GM18907 (cell line): Measurements from ENCODE around the gene DGKI.

Experiments used
- ATAC-seq: cut with Tn5 transposase; IDR thresholded peaks from one replicate; pipeline ENCODE4 v1.9.1; 2021; ENCODE audit warnings: mild to moderate bottlenecking, moderate library complexity; ENCODE audit not compliant: unreplicated experiment

DGKI gene

DNA sequence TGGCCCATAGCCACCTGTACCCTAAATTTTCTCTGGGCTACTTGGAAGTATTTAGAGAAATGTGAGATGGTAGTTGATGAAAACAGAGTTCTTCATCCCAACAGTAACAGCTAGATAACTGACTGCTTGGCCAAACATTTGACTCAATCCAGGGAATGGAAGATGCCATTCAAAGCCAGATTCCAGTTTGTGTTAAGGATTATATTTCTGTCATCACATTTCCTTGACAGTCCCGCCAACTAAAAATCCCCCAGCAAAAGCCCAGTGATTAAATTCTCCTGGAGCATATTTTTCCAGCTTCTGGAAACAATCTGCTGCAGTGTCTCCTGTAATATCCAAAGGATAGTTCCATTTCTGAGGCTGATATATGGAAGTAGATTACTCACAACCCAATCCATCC is 457.9 kb downstream of the DGKI start:
- ATAC-seq: no peak

DNA sequence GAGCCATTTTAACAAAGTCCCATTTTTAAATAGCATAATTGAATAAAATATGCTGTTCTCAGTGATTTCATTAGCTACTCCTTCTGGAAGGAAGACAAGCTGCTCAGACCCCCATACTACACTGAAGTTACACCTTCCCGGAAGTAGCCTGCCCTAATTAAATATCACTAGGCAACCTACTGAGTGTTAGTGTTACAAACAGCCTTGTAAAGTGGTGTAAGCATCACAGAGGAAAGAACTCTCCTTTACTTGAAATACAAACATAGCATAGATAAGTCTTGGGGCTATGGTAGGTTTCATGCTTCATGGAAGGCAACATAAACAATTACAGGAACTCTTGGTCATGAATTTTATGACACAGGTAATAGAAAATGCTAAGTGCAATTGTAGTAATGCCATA is 459.8 kb downstream of the DGKI start:
- ATAC-seq: no peak

DNA sequence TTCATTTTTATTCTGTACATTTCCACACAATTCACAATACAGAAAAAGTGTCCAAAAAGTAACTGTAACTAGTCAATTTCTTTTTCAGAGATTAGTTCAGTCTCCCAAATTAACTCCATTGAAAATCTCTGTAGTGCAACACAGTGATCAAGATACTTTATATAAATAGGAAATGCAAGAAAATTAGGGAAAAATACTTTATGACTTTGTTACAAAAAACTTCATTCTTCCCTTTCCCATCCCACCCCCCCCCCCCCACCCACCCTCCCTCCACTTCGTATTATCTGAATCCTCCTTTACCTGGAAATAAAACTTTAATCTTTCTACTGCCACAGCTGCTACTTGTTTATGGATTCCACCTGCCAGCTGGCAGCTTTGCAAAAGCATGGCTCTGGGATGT is 465.7 kb downstream of the DGKI start:
- no peak for ATAC-seq

DNA sequence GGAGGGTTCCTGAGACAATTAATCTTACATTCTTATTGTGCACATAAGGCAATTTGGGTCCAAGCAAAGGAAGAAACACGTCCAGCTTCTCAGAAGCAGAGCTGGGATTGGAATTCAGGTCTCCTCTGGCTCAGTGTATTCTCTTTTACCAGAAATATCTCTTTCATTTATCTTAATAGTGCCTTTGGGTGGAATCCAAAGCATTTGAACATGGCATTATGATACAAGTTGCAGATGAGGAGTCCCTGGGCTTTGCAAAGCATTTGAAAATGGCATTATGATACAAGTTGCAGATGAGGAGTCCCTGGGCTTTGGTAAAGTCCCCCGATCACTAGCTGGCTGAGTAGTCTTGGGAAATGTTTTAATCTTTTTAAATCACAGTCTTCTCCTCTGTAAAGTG is 473.3 kb downstream of the DGKI start:
- ATAC-seq: no peak

DNA sequence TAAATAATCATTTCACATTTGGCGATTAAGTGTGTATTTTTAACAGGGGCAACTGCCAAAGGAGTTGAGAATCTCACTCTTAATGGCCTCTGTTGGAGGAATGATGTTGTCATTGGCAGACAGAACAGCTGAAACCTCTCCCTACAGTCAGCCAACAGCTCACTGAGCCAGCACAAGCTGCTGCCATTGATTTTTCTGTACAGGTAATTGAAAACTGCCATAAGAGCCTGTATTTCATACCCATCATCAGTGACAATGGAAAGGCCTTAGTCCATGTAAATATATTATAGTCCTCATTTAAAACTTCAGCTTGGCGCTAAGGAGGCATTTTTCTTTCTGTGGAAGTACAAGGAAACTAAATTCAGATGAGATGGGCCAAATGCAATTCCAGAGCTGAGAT is 475.2 kb downstream of the DGKI start:
- no peak for ATAC-seq

DNA sequence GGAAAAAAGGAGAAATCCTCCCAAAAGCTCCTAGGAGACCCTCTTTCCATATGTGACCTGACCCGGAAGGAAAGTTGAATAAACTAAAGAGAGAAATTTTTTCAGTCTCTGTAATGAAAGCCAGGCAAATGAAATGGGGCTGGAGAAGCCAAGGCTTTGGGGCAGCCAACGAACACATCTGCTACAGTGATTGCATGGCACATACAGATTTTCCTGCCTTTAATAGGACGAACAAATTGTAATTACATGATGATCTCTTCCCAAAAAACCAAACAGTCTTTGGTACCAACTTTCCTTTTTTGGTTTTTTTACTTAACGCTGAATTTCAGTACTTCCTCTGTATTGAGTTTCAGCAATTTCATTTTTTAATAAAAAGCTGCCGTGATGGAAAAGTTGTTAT is 479.8 kb downstream of the DGKI start:
- no peak for ATAC-seq

DNA sequence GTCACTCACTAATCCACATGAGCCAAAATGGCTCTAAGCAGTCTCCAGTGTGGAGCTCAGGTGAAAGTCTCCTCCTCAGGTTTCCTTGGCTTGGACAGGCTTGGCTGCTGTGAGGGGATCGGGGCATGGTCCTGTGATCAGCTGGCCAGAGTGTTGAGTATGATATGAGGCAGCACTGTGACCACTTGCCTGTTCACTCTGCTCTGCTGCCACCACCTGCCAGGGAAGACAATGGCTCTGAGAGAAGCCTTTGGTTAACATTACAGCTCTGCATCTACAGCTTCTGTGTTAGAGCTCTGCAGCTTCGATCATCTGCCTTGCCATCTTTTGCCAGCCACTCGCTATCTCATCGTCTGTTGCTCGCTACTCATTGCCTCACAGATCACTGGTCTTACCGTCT is 483.1 kb downstream of the DGKI start:
- no peak for ATAC-seq

DNA sequence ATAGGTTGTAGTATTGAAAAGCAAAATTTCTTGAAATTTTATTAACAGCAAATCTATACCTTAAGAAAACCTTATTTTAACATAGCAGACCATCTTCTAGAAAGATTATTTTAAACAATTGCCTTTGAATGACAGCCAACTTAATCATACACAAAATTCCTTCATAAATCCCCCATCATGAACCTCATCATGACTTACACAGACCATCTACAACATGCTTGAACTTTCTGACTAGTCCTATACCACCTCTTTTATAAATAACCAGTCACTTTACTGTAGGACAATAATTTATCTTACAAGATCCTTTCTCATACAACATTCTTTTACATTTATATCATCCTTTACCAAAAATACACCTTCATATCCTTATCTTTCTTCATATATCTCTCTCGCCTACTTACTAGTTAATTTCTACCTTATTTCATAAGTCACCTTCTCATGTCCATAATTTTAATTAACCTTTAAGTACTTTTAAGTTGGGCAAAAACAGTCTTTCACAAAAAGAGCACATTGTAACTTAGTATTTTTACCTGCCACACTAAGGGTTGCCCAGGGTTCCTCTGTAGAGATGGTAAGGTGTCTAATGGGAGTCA is 486.6 kb downstream of the DGKI start:
- ATAC-seq: no peak

DNA sequence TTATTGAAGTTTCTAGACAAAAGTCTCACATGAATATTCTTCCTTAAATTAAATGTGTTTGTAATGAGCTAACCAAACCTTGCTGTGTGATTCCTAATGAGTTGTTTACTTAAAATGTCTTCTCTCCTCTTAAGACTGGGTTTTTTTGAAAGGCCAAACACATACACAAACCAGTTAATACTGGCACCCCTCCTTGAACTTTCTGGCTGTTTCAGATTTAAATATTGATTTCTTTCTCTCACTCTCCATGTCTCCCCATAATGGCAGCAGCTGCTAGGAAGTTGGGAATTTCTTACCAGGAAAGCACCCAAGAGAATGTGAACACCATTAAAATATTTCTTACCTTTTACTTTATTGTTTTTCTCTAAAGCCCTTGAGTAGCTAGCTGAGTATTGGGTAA is 491.8 kb downstream of the DGKI start:
- no peak for ATAC-seq

DNA sequence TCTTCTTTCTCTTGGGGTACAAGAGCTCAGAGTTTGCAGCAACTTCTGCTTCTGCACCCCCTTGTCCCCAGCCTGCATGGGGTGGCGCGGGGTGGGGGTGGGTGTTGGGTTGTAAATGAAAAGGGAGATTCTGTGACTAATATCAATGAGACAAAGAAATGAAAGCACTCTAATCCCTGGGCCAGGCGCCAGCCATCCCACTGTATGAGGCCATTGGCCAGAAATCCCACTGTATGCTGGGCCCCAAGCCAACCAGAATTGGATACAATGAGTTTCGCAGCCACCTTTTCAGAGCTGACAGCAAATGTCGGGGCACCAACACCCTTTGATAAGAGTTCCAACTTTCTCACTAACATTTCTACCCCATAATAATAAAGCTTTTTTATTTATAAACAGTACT is 492.4 kb downstream of the DGKI start:
- no peak for ATAC-seq

DNA sequence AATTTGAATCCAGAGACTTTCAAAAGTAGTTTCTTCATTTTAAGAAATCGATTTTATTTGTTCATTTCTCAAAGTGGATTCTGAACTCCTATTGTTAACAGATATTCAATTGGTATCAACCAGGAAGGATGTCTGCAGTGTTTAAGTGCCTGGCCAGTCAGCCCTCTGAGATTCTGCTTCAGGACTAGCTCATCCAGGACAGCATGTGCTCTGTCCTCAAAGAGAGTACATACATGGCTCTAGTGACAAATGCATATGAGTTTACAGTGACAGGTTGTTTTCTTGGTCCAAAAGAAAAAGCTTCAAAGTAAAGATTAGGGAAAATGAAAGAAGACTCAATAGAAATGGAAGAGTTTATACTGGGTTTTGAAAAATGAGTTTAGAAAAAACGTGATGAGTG is 494.8 kb downstream of the DGKI start:
- no peak for ATAC-seq

DNA sequence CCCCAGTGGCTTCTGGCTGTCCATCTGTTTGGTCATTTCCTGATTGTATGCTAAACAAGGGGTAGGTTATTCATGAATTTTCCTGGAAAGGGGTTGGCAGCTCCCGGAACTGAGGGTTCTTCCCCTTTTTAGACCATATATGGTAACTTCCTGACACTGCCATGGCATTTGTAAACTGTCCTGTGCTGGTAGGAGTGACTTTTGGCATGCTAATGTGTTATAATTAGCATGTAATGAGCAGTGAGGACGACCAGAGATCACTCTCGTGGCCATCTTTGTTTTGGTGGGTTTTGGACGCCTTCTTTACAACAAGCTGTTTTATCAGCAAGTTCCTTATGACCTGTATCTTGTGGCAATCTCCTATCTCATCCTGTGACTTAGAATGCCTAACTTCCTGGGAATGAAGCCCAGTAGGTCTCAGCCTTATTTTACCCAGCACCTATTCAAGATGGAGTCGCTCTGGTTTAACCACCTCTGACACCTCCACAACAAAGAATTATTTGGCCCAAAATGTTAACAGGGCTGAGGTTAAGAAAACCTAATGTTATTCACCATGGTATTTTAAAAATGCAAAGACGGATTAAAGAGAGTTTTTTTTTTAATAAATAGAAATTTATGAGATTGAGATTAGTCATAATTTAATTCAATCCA is 500.9 kb downstream of the DGKI start:
- ATAC-seq: no peak

DNA sequence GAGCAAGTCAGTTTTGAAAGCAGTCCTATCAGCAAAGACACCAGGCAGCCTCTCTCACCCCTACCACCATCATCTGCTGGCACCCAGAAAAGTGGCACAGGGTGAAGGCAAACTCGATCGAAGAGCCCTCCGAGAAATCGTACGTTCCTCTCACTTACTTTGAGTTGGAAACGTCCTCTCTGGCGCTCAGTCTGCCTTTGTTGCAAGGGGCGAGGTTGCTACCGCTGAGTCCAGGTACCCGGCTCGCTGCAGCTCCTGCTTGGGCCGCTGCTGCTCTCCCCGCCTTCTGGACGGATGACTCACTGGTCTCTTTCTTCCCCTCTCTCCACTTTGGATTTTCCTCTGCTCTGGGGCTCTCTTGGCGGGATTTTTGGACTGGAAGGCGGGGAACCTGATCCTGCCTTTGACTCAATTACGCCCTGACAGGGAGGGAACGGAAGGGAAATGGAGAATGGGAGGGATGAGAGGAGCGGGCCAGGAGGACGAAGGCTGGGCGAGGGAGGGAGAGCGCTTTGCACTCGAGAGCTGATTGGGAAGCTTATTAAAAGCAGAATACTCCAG is 503.4 kb downstream of the DGKI start, which contains the start of gene PTN:
PTN (minus strand) TSS at position 453 of the 561 bp plus-strand sequence. CDS start 88,760 bp downstream, outside the sequence.
- ATAC-seq: no peak

DNA sequence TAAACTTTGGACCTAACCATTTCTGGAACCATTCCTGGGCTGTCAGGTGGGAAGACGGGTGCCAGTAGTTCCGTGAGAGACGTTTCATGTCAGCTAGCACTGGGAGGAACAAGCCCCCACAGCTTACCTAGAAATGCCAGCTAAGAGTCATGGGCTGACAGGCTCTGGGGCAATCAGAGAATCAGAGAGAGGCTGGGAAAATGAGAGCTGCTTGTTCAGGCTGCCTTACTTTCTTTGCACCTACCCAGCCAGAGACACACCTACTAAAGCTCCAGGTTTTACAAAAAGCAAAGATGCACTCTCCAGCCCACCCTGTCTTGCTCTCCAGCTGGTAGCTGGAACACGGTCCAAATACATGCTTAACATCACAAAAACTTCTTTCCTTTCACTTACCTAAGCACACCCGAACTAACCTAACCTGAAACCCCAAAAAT is 503.9 kb downstream of the DGKI start:
- ATAC-seq: no peak

DNA sequence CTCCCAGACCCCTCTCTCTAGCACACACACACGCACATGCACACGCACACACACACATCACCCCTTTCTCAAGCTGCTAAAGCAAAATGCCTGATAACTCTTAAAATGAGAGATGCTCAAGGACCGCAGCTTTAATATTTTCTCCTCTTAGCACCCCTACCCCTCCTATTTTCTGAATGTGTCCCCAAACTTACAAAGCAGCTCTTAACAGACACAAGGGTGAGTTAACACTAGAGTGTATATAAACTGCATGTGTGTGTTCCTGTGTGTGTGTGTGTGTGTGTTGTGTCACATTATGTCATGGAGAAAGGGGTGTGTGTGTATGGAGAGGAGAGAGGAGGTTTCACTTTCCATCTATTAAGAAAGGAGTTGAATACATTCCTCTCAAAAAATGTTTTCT is 504.5 kb downstream of the DGKI start:
- ATAC-seq: no peak

DNA sequence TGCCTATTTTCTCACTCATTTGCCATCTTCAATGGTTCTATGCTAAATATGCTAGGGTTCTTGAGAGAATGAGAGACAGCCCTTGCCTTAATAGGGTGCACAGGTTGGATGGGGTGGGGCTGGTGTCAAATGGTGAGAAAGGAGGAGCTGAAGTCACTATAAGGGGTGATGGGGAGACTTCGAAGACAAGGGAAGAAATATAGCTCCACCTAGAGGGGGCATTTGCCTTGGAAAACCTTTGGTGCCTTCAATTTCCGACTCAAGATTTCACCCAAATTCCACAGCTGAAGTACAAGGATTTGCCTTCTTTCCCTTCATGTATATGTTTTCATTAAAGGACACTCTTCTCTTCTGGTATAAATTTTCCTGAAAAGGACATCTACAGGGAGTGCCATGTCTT is 508.9 kb downstream of the DGKI start:
- no peak for ATAC-seq

DNA sequence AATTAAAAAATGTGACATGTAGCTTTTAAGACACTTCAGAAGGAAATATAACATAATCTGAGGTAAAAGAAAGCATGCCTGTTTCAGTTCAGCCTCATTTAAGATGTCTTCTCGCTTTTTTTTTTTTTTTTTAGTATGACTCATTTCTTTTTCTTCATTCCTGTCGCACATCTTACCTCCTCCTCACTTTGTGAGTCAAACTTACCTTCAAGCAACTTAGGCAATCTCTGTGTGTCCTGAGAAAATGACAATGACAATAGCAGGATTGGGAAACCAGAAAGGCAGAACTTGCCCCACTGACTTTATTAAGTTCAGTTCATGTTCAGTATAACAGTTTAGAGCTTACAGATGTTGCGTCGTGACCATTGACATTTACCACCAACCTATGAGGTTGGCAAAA is 511.0 kb downstream of the DGKI start:
- no peak for ATAC-seq

DNA sequence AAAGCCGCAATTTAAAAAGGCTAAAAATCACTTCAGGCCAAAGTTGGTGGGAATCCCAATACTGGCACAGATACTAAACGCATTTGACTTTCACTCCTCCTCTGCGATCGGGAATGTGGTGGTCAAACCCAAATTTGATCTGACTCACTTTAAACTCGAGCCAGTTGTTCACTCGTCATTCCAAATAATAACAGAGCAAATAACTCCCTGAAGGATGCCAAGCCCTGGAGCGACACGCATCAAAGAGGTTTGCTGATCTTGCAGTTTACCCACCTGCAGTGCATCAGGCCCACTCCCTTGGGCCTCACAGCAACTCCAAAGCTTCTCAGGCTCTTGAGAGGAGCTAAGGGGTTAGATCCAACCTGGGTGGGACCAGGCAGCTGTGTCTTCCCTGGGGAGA is 515.4 kb downstream of the DGKI start:
- ATAC-seq: no peak
